ENCODE measurements around the gene PCDHGA5.
A peak's percentile ranks its signal among the peaks of the same experiment; 100 is the strongest.
"Not testable (repeated sequence)": the region's sequence is repeated elsewhere in the genome, so short reads cannot be mapped to it uniquely, and the experiment has no call there.

Gene PCDHGA5

GRCh38 chr5:141411575-141411974 lies 47.6 kb downstream of the PCDHGA5 start:
- H3K27me3 ChIP-seq (replicated peaks; ENCODE audit: control insufficient read depth, insufficient read depth, low read length), result peaks cover 6% of the 10 kb centered on the region
- peaks cover 35% of the 10 kb centered on the region for H3K9me3 ChIP-seq (ENCODE audit: control insufficient read depth, low read length)
- H3K4me1 ChIP-seq (ENCODE audit: control insufficient read depth, insufficient read depth, low read length), result no peaks in the 10 kb centered on the region
- H3K9ac ChIP-seq (ENCODE audit: low read length), result no peak overlapping the region
- no peaks in the 10 kb centered on the region for H3K36me3 ChIP-seq (ENCODE audit: control insufficient read depth, insufficient read depth, low read length, severe bottlenecking)
- no peak overlapping the region for H3K4me3 ChIP-seq (ENCODE audit: low read length)
- DNase-seq (ENCODE audit: low read depth), result no peak

DNA sequence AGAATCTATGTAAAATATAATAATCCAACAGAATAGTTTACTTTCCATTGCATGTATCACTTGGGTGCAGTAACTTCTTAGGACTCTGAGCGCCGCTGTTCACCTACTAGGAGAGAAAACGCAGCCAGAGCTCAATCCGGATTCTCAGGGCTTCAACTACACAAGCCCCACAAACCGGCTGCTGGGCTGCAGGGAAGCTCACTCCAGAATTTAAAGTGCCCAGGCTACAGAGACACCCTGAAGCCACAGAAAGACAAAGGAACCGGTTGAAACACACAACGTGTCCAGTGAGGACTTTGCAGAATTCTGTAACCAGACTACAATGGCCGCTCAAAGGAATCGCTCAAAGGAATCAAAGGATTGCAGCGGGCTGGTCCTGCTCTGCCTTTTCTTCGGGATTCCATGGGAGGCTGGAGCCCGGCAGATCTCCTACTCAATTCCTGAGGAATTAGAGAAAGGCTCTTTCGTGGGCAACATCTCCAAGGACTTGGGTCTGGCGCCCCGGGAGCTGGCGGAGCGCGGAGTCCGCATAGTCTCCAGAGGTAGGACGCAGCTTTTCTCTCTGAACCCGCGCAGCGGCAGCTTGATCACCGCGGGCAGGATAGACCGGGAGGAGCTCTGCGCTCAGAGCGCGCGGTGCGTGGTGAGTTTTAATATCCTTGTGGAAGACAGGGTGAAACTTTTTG lies 49.0 kb downstream of the PCDHGA5 start, which contains the start of gene PCDHGA10:
PCDHGA10 (plus strand) TSS at position 134 of the 686 bp plus-strand sequence; CDS start at position 323, 189 bp downstream.
- H3K9me3 ChIP-seq (ENCODE audit: control insufficient read depth, low read length), result peaks cover 28% of the 10 kb centered on the region
- peak within 1 kb of the TSS; percentile 79 for H3K9ac ChIP-seq (ENCODE audit: low read length)
- H3K36me3 ChIP-seq (ENCODE audit: control insufficient read depth, insufficient read depth, low read length, severe bottlenecking), result no peaks in the 10 kb centered on the region
- peak; percentile 97 for DNase-seq (ENCODE audit: low read depth)
- peak within 1 kb of the TSS; percentile 85 for H3K4me3 ChIP-seq (ENCODE audit: low read length)
- no peaks in the 10 kb centered on the region for H3K4me1 ChIP-seq (ENCODE audit: control insufficient read depth, insufficient read depth, low read length)
- H3K27me3 ChIP-seq (replicated peaks; ENCODE audit: control insufficient read depth, insufficient read depth, low read length), result peaks cover 6% of the 10 kb centered on the region

DNA sequence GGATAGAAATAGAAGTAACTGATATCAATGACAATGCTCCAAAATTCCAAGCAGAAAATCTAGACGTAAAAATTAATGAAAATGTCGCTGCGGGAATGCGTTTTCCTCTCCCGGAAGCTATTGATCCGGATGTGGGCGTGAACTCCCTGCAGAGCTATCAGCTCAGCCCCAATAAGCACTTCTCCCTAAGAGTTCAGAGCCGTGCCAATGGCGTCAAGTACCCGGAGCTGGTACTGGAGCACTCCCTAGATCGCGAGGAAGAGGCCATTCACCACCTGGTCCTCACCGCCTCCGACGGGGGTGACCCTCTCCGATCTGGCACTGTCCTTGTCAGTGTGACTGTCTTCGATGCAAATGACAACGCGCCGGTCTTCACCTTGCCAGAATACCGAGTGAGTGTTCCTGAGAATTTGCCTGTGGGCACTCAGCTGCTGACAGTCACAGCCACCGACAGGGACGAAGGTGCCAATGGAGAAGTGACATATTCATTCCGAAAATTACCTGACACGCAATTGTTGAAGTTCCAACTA lies 49.6 kb downstream of the PCDHGA5 start:
- DNase-seq (ENCODE audit: low read depth), result no peak
- peaks cover 6% of the 10 kb centered on the region for H3K27me3 ChIP-seq (replicated peaks; ENCODE audit: control insufficient read depth, insufficient read depth, low read length)
- H3K4me1 ChIP-seq (ENCODE audit: control insufficient read depth, insufficient read depth, low read length), result no peaks in the 10 kb centered on the region
- peak overlapping the region; percentile 79 for H3K9ac ChIP-seq (ENCODE audit: low read length)
- H3K9me3 ChIP-seq (ENCODE audit: control insufficient read depth, low read length), result peaks cover 29% of the 10 kb centered on the region
- peak overlapping the region; percentile 85 for H3K4me3 ChIP-seq (ENCODE audit: low read length)
- no peaks in the 10 kb centered on the region for H3K36me3 ChIP-seq (ENCODE audit: control insufficient read depth, insufficient read depth, low read length, severe bottlenecking)

GRCh38 chr5:141414548-141415274 lies 50.7 kb downstream of the PCDHGA5 start:
- Histone ChIP-seq H3K9me3 (ENCODE audit: control insufficient read depth, low read length) (peaks cover 28% of the 10 kb centered on the region), H3K4me3 (ENCODE audit: low read length) (peak overlapping the region; percentile 43)
- H3K36me3 ChIP-seq (ENCODE audit: control insufficient read depth, insufficient read depth, low read length, severe bottlenecking); DNase-seq (ENCODE audit: low read depth); H3K4me1 ChIP-seq (ENCODE audit: control insufficient read depth, insufficient read depth, low read length); H3K9ac ChIP-seq (ENCODE audit: low read length); H3K27me3 ChIP-seq (replicated peaks; ENCODE audit: control insufficient read depth, insufficient read depth, low read length): not testable (repeated sequence)

GRCh38 chr5:141415275-141415618 lies 51.3 kb downstream of the PCDHGA5 start:
- H3K9ac ChIP-seq (ENCODE audit: low read length); H3K27me3 ChIP-seq (replicated peaks; ENCODE audit: control insufficient read depth, insufficient read depth, low read length); DNase-seq (ENCODE audit: low read depth); H3K4me1 ChIP-seq (ENCODE audit: control insufficient read depth, insufficient read depth, low read length); H3K36me3 ChIP-seq (ENCODE audit: control insufficient read depth, insufficient read depth, low read length, severe bottlenecking): not testable (repeated sequence)
- Histone ChIP-seq H3K4me3 (ENCODE audit: low read length) (peak overlapping the region; percentile 43), H3K9me3 (ENCODE audit: control insufficient read depth, low read length) (peaks cover 27% of the 10 kb centered on the region)

All from adipocyte (in vitro differentiated cells).